SW480 (cell line): ENCODE data around the gene ATXN1.
A peak's percentile ranks its signal among the peaks of the same experiment; 100 is the strongest.
"Not testable (repeated sequence)": the region's sequence is repeated elsewhere in the genome, so short reads cannot be mapped to it uniquely, and the experiment has no call there.

Experiments
- DNase-seq: peaks from one replicate; pipeline ENCODE4 v3.0.0-alpha.2; 2016; ENCODE audit warnings: low spot score

ATXN1 gene

GRCh38 chr6:16409531-16410441 lies 351.5 kb downstream of the ATXN1 start:
- peak; percentile 4 for DNase-seq

GRCh38 chr6:16408766-16409165 lies 352.5 kb downstream of the ATXN1 start:
- no peak for DNase-seq

GRCh38 chr6:16406966-16407365 lies 354.3 kb downstream of the ATXN1 start:
- DNase-seq: no peak

GRCh38 chr6:16406538-16406937 lies 354.7 kb downstream of the ATXN1 start:
- DNase-seq: not testable (repeated sequence)

GRCh38 chr6:16405375-16405774 lies 355.9 kb downstream of the ATXN1 start:
- no peak for DNase-seq

- DNase-seq: no peak
These were observed 356.8 kb downstream of the ATXN1 start for GRCh38 chr6:16404456-16404855.

GRCh38 chr6:16403831-16404230 lies 357.4 kb downstream of the ATXN1 start:
- DNase-seq: peak; percentile 4

- no peak for DNase-seq
These were observed 358.7 kb downstream of the ATXN1 start for GRCh38 chr6:16402581-16402900.

GRCh38 chr6:16400248-16400760 lies 361.0 kb downstream of the ATXN1 start:
- DNase-seq: no peak

- DNase-seq: no peak
These were observed 361.6 kb downstream of the ATXN1 start for GRCh38 chr6:16399695-16400094.

GRCh38 chr6:16399158-16399557 lies 362.1 kb downstream of the ATXN1 start:
- DNase-seq: no peak

GRCh38 chr6:16398587-16398986 lies 362.7 kb downstream of the ATXN1 start:
- no peak for DNase-seq

- DNase-seq: no peak
These were observed 363.6 kb downstream of the ATXN1 start for GRCh38 chr6:16397623-16398022.

GRCh38 chr6:16396497-16397319 lies 364.6 kb downstream of the ATXN1 start:
- DNase-seq: no peak

GRCh38 chr6:16394632-16395031 lies 366.6 kb downstream of the ATXN1 start:
- no peak for DNase-seq

- DNase-seq: no peak
These were observed 367.9 kb downstream of the ATXN1 start for GRCh38 chr6:16393326-16393725.

- DNase-seq: no peak
These were observed 369.2 kb downstream of the ATXN1 start for GRCh38 chr6:16392010-16392409.

- DNase-seq: no peak
These were observed 369.8 kb downstream of the ATXN1 start for GRCh38 chr6:16391451-16391912.

GRCh38 chr6:16390909-16391450 lies 370.3 kb downstream of the ATXN1 start:
- not testable (repeated sequence) for DNase-seq

GRCh38 chr6:16389642-16390041 lies 371.6 kb downstream of the ATXN1 start:
- no peak for DNase-seq

GRCh38 chr6:16388488-16388887 lies 372.8 kb downstream of the ATXN1 start:
- DNase-seq: no peak

- DNase-seq: no peak
These were observed 375.2 kb downstream of the ATXN1 start for GRCh38 chr6:16386057-16386456.
